ENCODE results near the gene WNT9B. TPM values are rescaled to one million over a fixed set of nuclear protein-coding genes. Genes with fewer than 3 reads are reported as not detected.

WNT9B gene
- total and polyA plus RNA-seq, 4 donors: 0.08 to 0.14 (median 0.10) TPM; not detected in 1

- Histone ChIP-seq H3K27ac (ENCODE audit: low read depth in 1 of 2, low read length in 2 of 2) (peak overlapping the region in 1 of 2 donors; percentile 45), H3K9ac (ENCODE audit: low read depth in 1 of 2, low read length in 2 of 2) (no peak overlapping the region), H3K4me3 (ENCODE audit: low read depth in 1 of 3, low read length in 3 of 3) (no peak overlapping the region), H3K36me3 (ENCODE audit: control insufficient read depth in 4 of 4, insufficient read depth in 3 of 4, low read depth in 1 of 4, low read length in 3 of 4) (peaks cover 9 to 42% (median 34%) of the 10 kb centered on the region in 4 donors), H3K9me3 (ENCODE audit: control insufficient read depth in 4 of 4, low read length in 3 of 4) (no peaks in the 10 kb centered on the region), H3K27me3 (ENCODE audit: control insufficient read depth in 4 of 4, insufficient read depth in 4 of 4, low read length in 3 of 4) (no peaks in the 10 kb centered on the region), H3K4me1 (ENCODE audit: control insufficient read depth in 4 of 4, insufficient read depth in 4 of 4, low read length in 3 of 4) (peaks cover 16 to 31% (median 25%) of the 10 kb centered on the region in 4 donors)
- WGBS: 79% methylated on average over 10 of the region's 10 CpGs
- TF ChIP-seq FOXA1 (IDR thresholded peaks at IDR 0.05) (no peak), NR2F2 (IDR thresholded peaks at IDR 0.05) (peak; percentile 94)
- DNase-seq (ENCODE audit: low spot score): no peak
These were observed 77.3 kb downstream of the WNT9B start for GRCh38 chr17:46928467-46929261.

DNA sequence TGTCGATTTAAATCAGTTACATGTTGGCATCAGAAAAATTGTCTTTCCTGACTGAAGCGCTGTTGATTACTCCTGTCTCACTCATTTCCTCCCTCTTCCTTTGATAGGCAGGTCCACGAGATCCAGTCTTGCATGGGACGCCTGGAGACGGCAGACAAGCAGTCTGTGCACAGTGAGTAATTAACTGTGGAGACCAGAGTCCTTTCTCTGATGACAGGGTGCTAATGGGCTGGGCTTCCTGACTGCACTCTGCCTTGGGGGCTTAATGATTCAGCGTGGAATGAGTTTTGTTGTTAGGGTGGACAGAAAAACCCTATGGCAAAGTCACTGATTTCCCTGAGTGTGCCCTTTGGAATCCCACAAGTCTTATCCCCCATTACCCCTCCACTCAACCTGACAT, 78.0 kb downstream of the WNT9B start:
- H3K27ac ChIP-seq (ENCODE audit: low read depth in 1 of 2, low read length in 2 of 2): no peak overlapping the region
- WGBS: 80% methylated on average over 6 of the region's 6 CpGs
- no peak for DNase-seq (ENCODE audit: low spot score)
- no peak for TF ChIP-seq RXRA (IDR thresholded peaks at IDR 0.05)
- no peak for TF ChIP-seq HNF4G (IDR thresholded peaks at IDR 0.05)
- TF ChIP-seq NR2F2 (IDR thresholded peaks at IDR 0.05): no peak
- TF ChIP-seq HNF4A (conservative IDR thresholded peaks at IDR 0.05): no peak
- no peak for TF ChIP-seq JUND (IDR thresholded peaks at IDR 0.05)
- TF ChIP-seq FOXA2 (IDR thresholded peaks at IDR 0.05): no peak
- TF ChIP-seq, protein P1, sequence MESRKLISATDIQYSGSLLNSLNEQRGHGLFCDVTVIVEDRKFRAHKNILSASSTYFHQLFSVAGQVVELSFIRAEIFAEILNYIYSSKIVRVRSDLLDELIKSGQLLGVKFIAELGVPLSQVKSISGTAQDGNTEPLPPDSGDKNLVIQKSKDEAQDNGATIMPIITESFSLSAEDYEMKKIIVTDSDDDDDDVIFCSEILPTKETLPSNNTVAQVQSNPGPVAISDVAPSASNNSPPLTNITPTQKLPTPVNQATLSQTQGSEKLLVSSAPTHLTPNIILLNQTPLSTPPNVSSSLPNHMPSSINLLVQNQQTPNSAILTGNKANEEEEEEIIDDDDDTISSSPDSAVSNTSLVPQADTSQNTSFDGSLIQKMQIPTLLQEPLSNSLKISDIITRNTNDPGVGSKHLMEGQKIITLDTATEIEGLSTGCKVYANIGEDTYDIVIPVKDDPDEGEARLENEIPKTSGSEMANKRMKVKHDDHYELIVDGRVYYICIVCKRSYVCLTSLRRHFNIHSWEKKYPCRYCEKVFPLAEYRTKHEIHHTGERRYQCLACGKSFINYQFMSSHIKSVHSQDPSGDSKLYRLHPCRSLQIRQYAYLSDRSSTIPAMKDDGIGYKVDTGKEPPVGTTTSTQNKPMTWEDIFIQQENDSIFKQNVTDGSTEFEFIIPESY (IDR thresholded peaks at IDR 0.05): no peak
- no peak for TF ChIP-seq EGR1 (IDR thresholded peaks at IDR 0.05; ENCODE audit: low read depth in 2 of 2)
- TF ChIP-seq, protein P2, sequence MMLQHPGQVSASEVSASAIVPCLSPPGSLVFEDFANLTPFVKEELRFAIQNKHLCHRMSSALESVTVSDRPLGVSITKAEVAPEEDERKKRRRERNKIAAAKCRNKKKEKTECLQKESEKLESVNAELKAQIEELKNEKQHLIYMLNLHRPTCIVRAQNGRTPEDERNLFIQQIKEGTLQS (IDR thresholded peaks at IDR 0.05): no peak
- H3K36me3 ChIP-seq (ENCODE audit: control insufficient read depth in 4 of 4, insufficient read depth in 3 of 4, low read depth in 1 of 4, low read length in 3 of 4): peaks cover 13 to 49% (median 39%) of the 10 kb centered on the region in 4 donors
- no peaks in the 10 kb centered on the region for H3K9me3 ChIP-seq (ENCODE audit: control insufficient read depth in 4 of 4, low read length in 3 of 4)
- no peak overlapping the region for H3K4me3 ChIP-seq (ENCODE audit: low read depth in 1 of 3, low read length in 3 of 3)
- H3K9ac ChIP-seq (ENCODE audit: low read depth in 1 of 2, low read length in 2 of 2): no peak overlapping the region
- H3K4me1 ChIP-seq (ENCODE audit: control insufficient read depth in 4 of 4, insufficient read depth in 4 of 4, low read length in 3 of 4): peaks cover 15 to 23% (median 18%) of the 10 kb centered on the region in 4 donors
- no peaks in the 10 kb centered on the region for H3K27me3 ChIP-seq (ENCODE audit: control insufficient read depth in 4 of 4, insufficient read depth in 4 of 4, low read length in 3 of 4)

DNA sequence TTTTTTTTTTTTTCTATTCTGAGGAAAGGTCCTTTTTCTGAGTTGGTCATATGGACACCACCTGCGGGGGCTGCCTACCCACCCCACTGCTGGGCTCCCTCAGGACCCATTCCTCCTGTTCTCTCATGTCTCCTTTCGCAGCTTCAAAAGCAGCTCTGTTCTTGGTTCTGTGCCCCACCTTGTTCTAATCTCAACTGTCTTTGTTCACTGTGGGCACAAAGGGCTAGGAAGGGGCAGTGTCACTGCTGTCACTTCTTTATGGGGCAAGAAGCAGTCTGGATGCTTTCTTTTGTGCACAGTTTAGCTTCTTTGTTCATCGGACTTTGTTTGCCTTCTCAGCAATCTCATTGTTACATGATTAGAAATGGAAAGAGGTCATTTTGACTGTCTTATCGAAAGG, 78.7 kb downstream of the WNT9B start:
- peaks cover 13 to 55% (median 44%) of the 10 kb centered on the region in 4 donors for H3K36me3 ChIP-seq (ENCODE audit: control insufficient read depth in 4 of 4, insufficient read depth in 3 of 4, low read depth in 1 of 4, low read length in 3 of 4)
- no peak overlapping the region for H3K27ac ChIP-seq (ENCODE audit: low read depth in 1 of 2, low read length in 2 of 2)
- H3K4me3 ChIP-seq (ENCODE audit: low read depth in 1 of 3, low read length in 3 of 3): no peak overlapping the region
- H3K9me3 ChIP-seq (ENCODE audit: control insufficient read depth in 4 of 4, low read length in 3 of 4): no peaks in the 10 kb centered on the region
- H3K4me1 ChIP-seq (ENCODE audit: control insufficient read depth in 4 of 4, insufficient read depth in 4 of 4, low read length in 3 of 4): peaks cover 9 to 17% (median 12%) of the 10 kb centered on the region in 4 donors
- 92% methylated on average over 4 of the region's 4 CpGs for WGBS
- no peak for TF ChIP-seq RXRA (IDR thresholded peaks at IDR 0.05)
- DNase-seq (ENCODE audit: low spot score): no peak
- no peaks in the 10 kb centered on the region for H3K27me3 ChIP-seq (ENCODE audit: control insufficient read depth in 4 of 4, insufficient read depth in 4 of 4, low read length in 3 of 4)
- H3K9ac ChIP-seq (ENCODE audit: low read depth in 1 of 2, low read length in 2 of 2): no peak overlapping the region

GRCh38 chr17:46931596-46931995, 80.2 kb downstream of the WNT9B start:
- Histone ChIP-seq H3K9me3 (ENCODE audit: control insufficient read depth in 4 of 4, low read length in 3 of 4) (no peaks in the 10 kb centered on the region), H3K9ac (ENCODE audit: low read depth in 1 of 2, low read length in 2 of 2) (no peak overlapping the region), H3K27me3 (ENCODE audit: control insufficient read depth in 4 of 4, insufficient read depth in 4 of 4, low read length in 3 of 4) (no peaks in the 10 kb centered on the region), H3K27ac (ENCODE audit: low read depth in 1 of 2, low read length in 2 of 2) (no peak overlapping the region), H3K4me3 (ENCODE audit: low read depth in 1 of 3, low read length in 3 of 3) (no peak overlapping the region), H3K36me3 (ENCODE audit: control insufficient read depth in 4 of 4, insufficient read depth in 3 of 4, low read depth in 1 of 4, low read length in 3 of 4) (peaks cover 20 to 71% (median 59%) of the 10 kb centered on the region in 4 donors), H3K4me1 (ENCODE audit: control insufficient read depth in 4 of 4, insufficient read depth in 4 of 4, low read length in 3 of 4) (peaks cover 0 to 10% (median 2%) of the 10 kb centered on the region in 4 donors)
- DNase-seq (ENCODE audit: low spot score): no peak
- TF ChIP-seq FOXA2 (IDR thresholded peaks at IDR 0.05) (no peak), HNF4G (IDR thresholded peaks at IDR 0.05) (no peak), FOXA1 (IDR thresholded peaks at IDR 0.05) (no peak), CTCF (IDR thresholded peaks at IDR 0.05; ENCODE audit: low read depth, low read length, missing input control) (no peak)
- WGBS: 88% methylated on average over 4 of the region's 4 CpGs

Measured in liver (tissue), 9 donors.